ENCODE results near the gene SERPINB2.

DNA sequence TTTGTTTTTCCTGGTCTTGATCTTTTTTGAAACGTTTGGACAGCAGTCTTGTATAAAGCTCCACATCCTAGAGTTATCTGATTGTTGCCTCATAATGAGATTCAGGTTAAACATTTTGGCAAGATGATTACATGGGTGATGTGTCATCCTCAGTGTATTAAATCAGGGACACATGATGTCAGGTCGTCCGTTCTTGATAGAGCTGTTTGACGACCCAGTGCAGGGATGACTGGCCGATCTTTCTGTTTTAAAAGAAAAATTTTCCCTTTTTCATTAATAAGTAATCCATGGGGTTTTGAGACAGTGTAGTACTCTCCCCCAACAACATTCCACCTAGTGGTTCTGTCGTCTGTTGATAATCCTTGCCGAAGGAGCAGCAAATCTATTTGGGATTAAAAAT, 44.5 kb upstream of the SERPINB2 start:
- TF ChIP-seq POLR2AphosphoS5 (IDR thresholded peaks at IDR 0.05; ENCODE audit: borderline replicate concordance, low read depth, low read length), result no peak
- no peak for TF ChIP-seq EZH2 (IDR thresholded peaks at IDR 0.05)
- TF ChIP-seq FOXP2 (optimal IDR thresholded peaks at IDR 0.05; ENCODE audit: control extremely low read depth, extremely low read length, insufficient read depth), result no peak

Data from SK-N-MC (cell line).